ENCODE results near the gene SPOUT1. TPM values are rescaled to one million over a fixed set of nuclear protein-coding genes. Genes with fewer than 3 reads are reported as not detected.
"Not testable (repeated sequence)": the region's sequence is repeated elsewhere in the genome, so short reads cannot be mapped to it uniquely, and the experiment has no call there.

SPOUT1 gene
- total and polyA plus RNA-seq, 7 donors: 9.5 to 33.0 (median 18.3) TPM

GRCh38 chr9:128851779-128852600 lies 22.4 kb upstream of the SPOUT1 start:
- 73 to 77% (median 76%) methylated on average over 10 of the region's 10 CpGs for whole genome bisulfite sequencing, 3 donors
- peak in 2 of 4 donors; percentile 73 to 76 for ATAC-seq

GRCh38 chr9:128851024-128851423 lies 21.4 kb upstream of the SPOUT1 start:
- intact Hi-C loops (cut with DNase I); H3K36me3 ChIP-seq (ENCODE audit: insufficient read depth in 1 of 2, low read depth in 1 of 2); DNase-seq; ATAC-seq; H3K4me3 ChIP-seq; H3K9me3 ChIP-seq; H3K4me1 ChIP-seq; H3K27ac ChIP-seq; H3K27me3 ChIP-seq (ENCODE audit: insufficient read depth in 3 of 3, low read length in 2 of 3): not testable (repeated sequence)
- WGBS, 3 donors: 88 to 93% (median 92%) methylated on average over 10 of the region's 10 CpGs

More at GRCh38 chr9:128851779-128852600, 22.4 kb upstream of the SPOUT1 start:
- DNase-seq; H3K9me3 ChIP-seq; H3K4me1 ChIP-seq; H3K36me3 ChIP-seq (ENCODE audit: insufficient read depth in 1 of 2, low read depth in 1 of 2); H3K4me3 ChIP-seq; H3K27me3 ChIP-seq (ENCODE audit: insufficient read depth in 3 of 3, low read length in 2 of 3); H3K27ac ChIP-seq: not testable (repeated sequence)
- TF ChIP-seq CTCF (IDR thresholded peaks at IDR 0.05): peak; percentile 64
- intact Hi-C loops (cut with DNase I): loop anchor here in 1 of 2 donors (1.0 kb wide), 1 partner anchor 76 kb away; no protein-coding TSS in a partner anchor

- no peaks in the 10 kb centered on the region for H3K27me3 ChIP-seq (ENCODE audit: insufficient read depth in 3 of 3, low read length in 2 of 3)
- ATAC-seq: no peak
- H3K4me1 ChIP-seq: no peaks in the 10 kb centered on the region
- no peak for TF ChIP-seq CTCF (IDR thresholded peaks at IDR 0.05)
- no peak overlapping the region for H3K27ac ChIP-seq
- WGBS, 3 donors: 98 to 100% (median 100%) methylated on average over 1 of the region's 1 CpG
- H3K9me3 ChIP-seq: no peaks in the 10 kb centered on the region
- H3K4me3 ChIP-seq: no peak overlapping the region
- intact Hi-C loops (cut with DNase I): no loop called here
- DNase-seq: peak in 1 of 2 donors; percentile 2
- no peaks in the 10 kb centered on the region for H3K36me3 ChIP-seq (ENCODE audit: insufficient read depth in 1 of 2, low read depth in 1 of 2)
Measured at GRCh38 chr9:128847803-128848202, 18.2 kb upstream of the SPOUT1 start.

- 71 to 85% (median 71%) methylated on average over 3 of the region's 3 CpGs for WGBS, 3 donors
- H3K4me3 ChIP-seq: no peak overlapping the region
- H3K4me1 ChIP-seq: no peaks in the 10 kb centered on the region
- H3K9me3 ChIP-seq: no peaks in the 10 kb centered on the region
- ATAC-seq: no peak
- no peaks in the 10 kb centered on the region for H3K27me3 ChIP-seq (ENCODE audit: insufficient read depth in 3 of 3, low read length in 2 of 3)
- no peak for TF ChIP-seq CTCF (IDR thresholded peaks at IDR 0.05)
- peak in 1 of 2 donors; percentile 3 for DNase-seq
- intact Hi-C loops (cut with DNase I): no loop called here
- H3K27ac ChIP-seq: no peak overlapping the region
- H3K36me3 ChIP-seq (ENCODE audit: insufficient read depth in 1 of 2, low read depth in 1 of 2): peaks cover 0 to 9% of the 10 kb centered on the region in 2 donors
Measured at GRCh38 chr9:128846680-128847030, 17.1 kb upstream of the SPOUT1 start.

GRCh38 chr9:128845186-128845931 lies 15.8 kb upstream of the SPOUT1 start:
- no peak overlapping the region for H3K27ac ChIP-seq
- peak in 1 of 2 donors; percentile 41 for DNase-seq
- peaks cover 0 to 10% of the 10 kb centered on the region in 2 donors for H3K36me3 ChIP-seq (ENCODE audit: insufficient read depth in 1 of 2, low read depth in 1 of 2)
- H3K4me1 ChIP-seq: no peaks in the 10 kb centered on the region
- H3K27me3 ChIP-seq (ENCODE audit: insufficient read depth in 3 of 3, low read length in 2 of 3): no peaks in the 10 kb centered on the region
- no peaks in the 10 kb centered on the region for H3K9me3 ChIP-seq
- no peak overlapping the region for H3K4me3 ChIP-seq
- intact Hi-C loops (cut with DNase I): no loop called here
- WGBS, 3 donors: 55 to 64% (median 60%) methylated on average over 13 of the region's 13 CpGs
- ATAC-seq: no peak
- no peak for TF ChIP-seq CTCF (IDR thresholded peaks at IDR 0.05)

GRCh38 chr9:128843171-128843570 lies 13.6 kb upstream of the SPOUT1 start:
- 94 to 98% (median 94%) methylated on average over 7 of the region's 7 CpGs for WGBS, 3 donors
- H3K4me3 ChIP-seq; intact Hi-C loops (cut with DNase I); H3K4me1 ChIP-seq; H3K27ac ChIP-seq; H3K9me3 ChIP-seq; H3K27me3 ChIP-seq (ENCODE audit: insufficient read depth in 3 of 3, low read length in 2 of 3); DNase-seq; ATAC-seq: not testable (repeated sequence)
- H3K36me3 ChIP-seq (ENCODE audit: insufficient read depth in 1 of 2, low read depth in 1 of 2): peaks cover 0 to 10% of the 10 kb centered on the region in 2 donors
